LHCN-M2 (cell line): Measurements from ENCODE around the gene SYK. TPM values are rescaled to one million over a fixed set of nuclear protein-coding genes. Genes with fewer than 3 reads are reported as not detected.

ENCODE experiments used
- DNase-seq: peaks from one replicate; pipeline ENCODE4 v3.0.0-alpha.2; 2012; ENCODE audit warnings: low read depth
- total RNA-seq: library from RNA; depleted of rRNA; stranded (reverse); fragments of >200 nt; gene quantifications from 2 replicates; pipeline ENCODE4 v1.2.3, GENCODE V29; 2014; rRNA removed

Gene SYK
- total RNA-seq, 1 experiment from 2014 or later, result not detected

GRCh38 chr9:90942555-90942954 is 140.9 kb downstream of the SYK start:
- DNase-seq, result peak; percentile 69

- peak; percentile 33 for DNase-seq
Observed at GRCh38 chr9:90943341-90943740, 141.7 kb downstream of the SYK start.

- DNase-seq, result no peak
Observed at GRCh38 chr9:90945336-90945735, 143.7 kb downstream of the SYK start.

- DNase-seq, result no peak
Observed at GRCh38 chr9:90946982-90947381, 145.4 kb downstream of the SYK start.

Other genes with a start within 250 kb of the SYK start
- 0.13 TPM in 1 of 2 replicates, not detected in the other for gene DIRAS2, start 159.0 kb upstream of the SYK start, total RNA-seq